AG10803 (cell line): Measurements from ENCODE around the gene CD33.

ENCODE experiments used
- DNase-seq: peaks from one replicate; pipeline ENCODE4 v3.0.0; 2010; ENCODE audit warnings: low read depth
- H3K4me3 ChIP-seq: 2 replicates; pipeline ENCODE4 v1.5.1; 2011; ENCODE audit warnings: mild to moderate bottlenecking, low read length, control low read depth
- TF ChIP-seq, protein P1 (sequence below): conservative IDR thresholded peaks from 2 replicates; pipeline ENCODE4 v1.5.1; 2011; ENCODE audit warnings: mild to moderate bottlenecking, low read length, control low read depth, inconsistent platforms

CD33 gene

GRCh38 chr19:51196181-51196580, 28.7 kb upstream of the CD33 start:
- H3K4me3 ChIP-seq, result no peak overlapping the region
- TF ChIP-seq, protein P1, sequence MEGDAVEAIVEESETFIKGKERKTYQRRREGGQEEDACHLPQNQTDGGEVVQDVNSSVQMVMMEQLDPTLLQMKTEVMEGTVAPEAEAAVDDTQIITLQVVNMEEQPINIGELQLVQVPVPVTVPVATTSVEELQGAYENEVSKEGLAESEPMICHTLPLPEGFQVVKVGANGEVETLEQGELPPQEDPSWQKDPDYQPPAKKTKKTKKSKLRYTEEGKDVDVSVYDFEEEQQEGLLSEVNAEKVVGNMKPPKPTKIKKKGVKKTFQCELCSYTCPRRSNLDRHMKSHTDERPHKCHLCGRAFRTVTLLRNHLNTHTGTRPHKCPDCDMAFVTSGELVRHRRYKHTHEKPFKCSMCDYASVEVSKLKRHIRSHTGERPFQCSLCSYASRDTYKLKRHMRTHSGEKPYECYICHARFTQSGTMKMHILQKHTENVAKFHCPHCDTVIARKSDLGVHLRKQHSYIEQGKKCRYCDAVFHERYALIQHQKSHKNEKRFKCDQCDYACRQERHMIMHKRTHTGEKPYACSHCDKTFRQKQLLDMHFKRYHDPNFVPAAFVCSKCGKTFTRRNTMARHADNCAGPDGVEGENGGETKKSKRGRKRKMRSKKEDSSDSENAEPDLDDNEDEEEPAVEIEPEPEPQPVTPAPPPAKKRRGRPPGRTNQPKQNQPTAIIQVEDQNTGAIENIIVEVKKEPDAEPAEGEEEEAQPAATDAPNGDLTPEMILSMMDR, result no peak
- no peak for DNase-seq

- no peak overlapping the region for H3K4me3 ChIP-seq
- DNase-seq, result no peak
- TF ChIP-seq, protein P1, result no peak
These were observed 26.2 kb upstream of the CD33 start for GRCh38 chr19:51198641-51199040.

- DNase-seq, result no peak
- TF ChIP-seq, protein P1, result no peak
- no peak overlapping the region for H3K4me3 ChIP-seq
These were observed 24.7 kb upstream of the CD33 start for GRCh38 chr19:51200071-51200666.

GRCh38 chr19:51201712-51202111, 23.2 kb upstream of the CD33 start:
- TF ChIP-seq, protein P1, result no peak
- no peak for DNase-seq
- no peak overlapping the region for H3K4me3 ChIP-seq

- H3K4me3 ChIP-seq, result no peak overlapping the region
- TF ChIP-seq, protein P1, result no peak
- no peak for DNase-seq
These were observed 21.0 kb upstream of the CD33 start for GRCh38 chr19:51203916-51204315.

DNA sequence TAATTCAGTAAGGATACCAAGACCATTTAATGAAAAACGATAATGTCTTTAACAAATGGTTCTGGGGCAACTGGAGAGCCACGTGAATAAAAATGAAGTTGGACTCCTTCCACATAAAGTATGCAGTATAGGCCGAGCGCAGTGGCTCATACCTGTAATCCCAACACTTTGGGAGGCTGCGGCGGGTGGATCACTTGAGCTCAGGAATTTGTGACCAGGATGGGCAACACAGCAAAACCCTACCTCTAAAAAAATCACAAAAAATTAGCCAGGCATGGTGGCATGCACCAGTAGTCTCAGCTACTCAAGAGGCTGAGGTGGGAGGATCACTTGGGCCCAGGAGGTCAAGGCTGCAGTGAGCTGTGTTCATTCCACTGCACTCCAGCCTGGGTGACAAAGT, 20.6 kb upstream of the CD33 start:
- no peak for DNase-seq
- H3K4me3 ChIP-seq, result no peak overlapping the region
- TF ChIP-seq, protein P1, result no peak

DNA sequence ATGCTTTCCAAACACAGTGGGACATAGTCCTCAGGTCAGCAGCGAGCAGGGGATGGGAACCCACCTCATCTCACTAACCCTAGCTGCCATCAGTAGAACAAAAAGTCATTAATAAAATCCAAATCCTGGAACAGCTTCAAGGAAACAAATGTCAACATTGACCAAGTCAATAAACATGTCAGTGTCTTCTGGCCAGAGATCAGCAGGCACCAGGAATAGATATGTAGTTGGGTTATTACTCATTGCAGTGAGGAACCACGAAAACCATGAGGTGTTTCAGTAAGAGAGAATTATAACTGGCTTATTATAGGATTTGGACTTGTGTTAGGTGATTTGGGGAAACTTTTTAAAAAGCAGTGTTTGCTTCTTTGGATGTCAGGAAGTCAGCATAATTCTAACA, 17.1 kb upstream of the CD33 start:
- DNase-seq, result no peak
- TF ChIP-seq, protein P1, result no peak
- no peak overlapping the region for H3K4me3 ChIP-seq
